ENCODE data around the gene FAN1.

DNA sequence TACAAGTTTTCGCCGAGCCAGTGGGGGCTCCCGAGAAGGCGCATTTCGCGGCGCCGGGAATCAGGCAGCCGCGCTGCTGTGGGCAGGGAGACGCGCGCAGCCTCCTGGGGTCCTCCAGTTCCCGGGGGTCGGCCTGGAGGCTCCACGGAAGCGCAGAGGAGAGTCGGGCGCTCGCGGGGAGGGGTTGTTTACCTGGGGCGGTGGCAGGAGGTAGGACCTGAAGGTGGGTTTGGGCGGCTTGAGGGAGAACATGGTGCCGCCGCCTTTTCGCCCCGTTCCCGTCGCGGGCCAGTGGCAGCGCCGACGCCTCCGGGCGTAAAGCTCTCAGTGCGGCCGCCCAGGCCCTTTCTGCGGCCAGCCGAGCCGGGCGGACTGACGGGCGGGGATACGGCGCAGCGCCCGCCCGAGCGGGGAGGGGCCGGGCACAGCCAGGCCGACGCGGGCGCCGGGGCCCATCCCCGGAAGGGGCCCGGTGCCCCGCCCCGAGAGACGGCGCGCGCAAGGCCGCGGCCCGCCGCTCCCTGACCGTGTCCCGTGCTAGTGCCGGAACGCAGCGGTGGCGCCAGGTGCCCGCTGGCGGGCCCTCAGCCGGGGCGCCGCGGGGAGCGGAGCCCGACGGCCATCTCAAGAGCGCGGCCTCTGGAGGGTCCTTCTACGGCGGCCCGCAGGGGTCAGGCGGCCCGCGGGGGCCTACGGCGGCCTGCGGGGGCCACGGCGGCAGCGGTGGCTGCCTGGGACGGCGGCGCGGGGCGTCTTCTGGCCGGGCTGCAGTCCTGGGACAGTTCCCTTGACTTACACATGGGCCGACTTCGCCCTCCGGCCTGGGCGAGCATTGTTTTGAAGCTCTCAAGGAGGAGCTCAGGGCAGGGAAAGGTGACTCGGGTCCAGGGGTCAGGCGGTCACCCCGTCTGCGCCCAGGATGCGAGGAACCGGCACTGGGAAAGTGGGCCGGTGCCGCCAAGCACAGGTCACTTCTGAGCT, 87.8 kb downstream of the FAN1 start, which contains the start of gene MTMR10:
- TF ChIP-seq, protein P1, sequence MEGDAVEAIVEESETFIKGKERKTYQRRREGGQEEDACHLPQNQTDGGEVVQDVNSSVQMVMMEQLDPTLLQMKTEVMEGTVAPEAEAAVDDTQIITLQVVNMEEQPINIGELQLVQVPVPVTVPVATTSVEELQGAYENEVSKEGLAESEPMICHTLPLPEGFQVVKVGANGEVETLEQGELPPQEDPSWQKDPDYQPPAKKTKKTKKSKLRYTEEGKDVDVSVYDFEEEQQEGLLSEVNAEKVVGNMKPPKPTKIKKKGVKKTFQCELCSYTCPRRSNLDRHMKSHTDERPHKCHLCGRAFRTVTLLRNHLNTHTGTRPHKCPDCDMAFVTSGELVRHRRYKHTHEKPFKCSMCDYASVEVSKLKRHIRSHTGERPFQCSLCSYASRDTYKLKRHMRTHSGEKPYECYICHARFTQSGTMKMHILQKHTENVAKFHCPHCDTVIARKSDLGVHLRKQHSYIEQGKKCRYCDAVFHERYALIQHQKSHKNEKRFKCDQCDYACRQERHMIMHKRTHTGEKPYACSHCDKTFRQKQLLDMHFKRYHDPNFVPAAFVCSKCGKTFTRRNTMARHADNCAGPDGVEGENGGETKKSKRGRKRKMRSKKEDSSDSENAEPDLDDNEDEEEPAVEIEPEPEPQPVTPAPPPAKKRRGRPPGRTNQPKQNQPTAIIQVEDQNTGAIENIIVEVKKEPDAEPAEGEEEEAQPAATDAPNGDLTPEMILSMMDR (IDR thresholded peaks at IDR 0.05), result no peak
- TF ChIP-seq POLR2A (IDR thresholded peaks at IDR 0.05), result peak; percentile 98

Data from right lobe of liver (tissue), 4 donors.